K562 (cell line): ENCODE results near the gene C22orf39. TPM values are rescaled to one million over a fixed set of nuclear protein-coding genes. Genes with fewer than 3 reads are reported as not detected.

Source experiments
- ARID3B ChIP-seq: fragments of 250-450 bp; sonication (Bioruptor Pico); IDR thresholded peaks from 2 replicates; pipeline ENCODE4 v1.4.0; 2020; ENCODE audit warnings: borderline replicate concordance
- ELK1 ChIP-seq: sonication (generic); formaldehyde crosslinking; IDR thresholded peaks from 2 replicates; pipeline ENCODE4 v1.8.1; 2022; ENCODE audit warnings: missing genetic modification reagents
- FOS ChIP-seq: IDR thresholded peaks from 3 replicates; pipeline ENCODE4 v1.6.1; 2011; ENCODE audit not compliant: insufficient read length; ENCODE audit errors: extremely low read depth
- GTF2A2 ChIP-seq: IDR thresholded peaks from 2 replicates; pipeline ENCODE4 v1.6.1; 2016; ENCODE audit warnings: mild to moderate bottlenecking, missing genetic modification characterization, missing compliant biosample characterization
- GTF2E2 ChIP-seq: fragments of 200-800 bp; sonication (Bioruptor generic); IDR thresholded peaks from 2 replicates; pipeline ENCODE4 v1.6.1; 2016; ENCODE audit warnings: missing genetic modification characterization, missing compliant biosample characterization
- ID3 ChIP-seq, 2 experiments: fragments of 250-450 bp in 1 of 2; fragments of 450-650 bp in 1 of 2; sonication (Bioruptor Pico) in 1 of 2; IDR thresholded peaks; 2 replicates each; pipeline versions ENCODE4 v1.6.1 to v1.8.0; 2016 to 2021; ENCODE audit warnings: mild to moderate bottlenecking in 2 of 2, moderate library complexity in 2 of 2, missing compliant biosample characterization in 1 of 2, missing genetic modification characterization in 1 of 2
- ILF3 ChIP-seq: fragments of 450-650 bp; IDR thresholded peaks from 2 replicates; pipeline ENCODE4 v1.6.1; 2018; ENCODE audit warnings: antibody characterized with exemption, mild to moderate bottlenecking, moderate library complexity, borderline replicate concordance
- MAFG ChIP-seq: fragments of 450-650 bp; conservative IDR thresholded peaks from 2 replicates; pipeline ENCODE4 v1.6.1; 2016; ENCODE audit warnings: missing genetic modification characterization, missing compliant biosample characterization
- MLLT1 ChIP-seq, 2 experiments: fragments of 450-650 bp; IDR thresholded peaks; 2 replicates each; pipeline ENCODE4 v1.6.1; 2016
- POU5F1 ChIP-seq: fragments of 150-350 bp; IDR thresholded peaks from 2 replicates; pipeline ENCODE4 v1.6.1; 2014; ENCODE audit warnings: borderline replicate concordance, low read length, low read depth, mild to moderate bottlenecking; ENCODE audit not compliant: partially characterized antibody
- RBM34 ChIP-seq: fragments of 200-400 bp; formaldehyde crosslinking; IDR thresholded peaks from 2 replicates; pipeline ENCODE4 v1.6.1; 2018; ENCODE audit warnings: low read length, borderline replicate concordance; ENCODE audit not compliant: insufficient read depth
- RFX7 ChIP-seq: fragments of 250-450 bp; sonication (Bioruptor Pico); IDR thresholded peaks from 2 replicates; pipeline ENCODE4 v1.5.1; 2021; ENCODE audit warnings: mild to moderate bottlenecking
- SMAD4 ChIP-seq: fragments of 250-450 bp; sonication (Bioruptor Pico); conservative IDR thresholded peaks from 2 replicates; pipeline ENCODE4 v1.8.0; 2021; ENCODE audit warnings: inconsistent platforms, mild to moderate bottlenecking, moderate library complexity
- TCF7L2 ChIP-seq: fragments of 150-350 bp; IDR thresholded peaks from 2 replicates; pipeline ENCODE4 v1.6.1; 2016; ENCODE audit warnings: low read depth, mild to moderate bottlenecking, low read length, moderate library complexity
- U2AF1 ChIP-seq: fragments of 200-400 bp; formaldehyde crosslinking; optimal IDR thresholded peaks from 2 replicates; pipeline ENCODE3; 2017; ENCODE audit warnings: mild to moderate bottlenecking, low read depth, low read length, moderate library complexity
- ZBTB17 ChIP-seq: fragments of 450-650 bp; formaldehyde crosslinking; IDR thresholded peaks from 2 replicates; pipeline ENCODE4 v1.4.0; 2020; ENCODE audit warnings: mild to moderate bottlenecking
- ZNF133 ChIP-seq: fragments of 250-450 bp; sonication (Bioruptor Pico); IDR thresholded peaks from 2 replicates; pipeline ENCODE4 v1.4.0; 2020; ENCODE audit warnings: mild to moderate bottlenecking
- ZNF583 ChIP-seq: fragments of 250-450 bp; sonication (Bioruptor Pico); IDR thresholded peaks from 2 replicates; pipeline ENCODE4 v1.4.0; 2020
- ZNF639 ChIP-seq, 2 experiments: fragments of 200-800 bp in 1 of 2; sonication (Bioruptor generic) in 1 of 2; sonication (generic) in 1 of 2; formaldehyde crosslinking in 1 of 2; IDR thresholded peaks in 1 of 2; conservative IDR thresholded peaks in 1 of 2; 2 replicates each; pipeline versions ENCODE4 v1.5.0 to v1.6.1; 2016 to 2020; ENCODE audit warnings: missing compliant biosample characterization in 1 of 2, missing genetic modification characterization in 1 of 2, missing genetic modification reagents in 1 of 2
- ZNF695 ChIP-seq: fragments of 450-650 bp; formaldehyde crosslinking; IDR thresholded peaks from 2 replicates; pipeline ENCODE4 v1.4.0; 2020; ENCODE audit warnings: mild to moderate bottlenecking, moderate library complexity
- ZNF764 ChIP-seq: fragments of 250-450 bp; sonication (Bioruptor Pico); IDR thresholded peaks from 2 replicates; pipeline ENCODE4 v1.4.0; 2020; ENCODE audit warnings: low read depth, mild to moderate bottlenecking, moderate library complexity
- polyA plus RNA-seq, 8 experiments: library from polyadenylated mRNA; depleted of rRNA in 4 of 8; stranded (reverse) in 5 of 8; unstranded in 3 of 8; fragments of >200 nt; fragmentation: Nextera tagmentation in 2 of 8; fragmentation: Illumina TruSeq in 1 of 8; extraction: Ambion mirVana in 2 of 8; extraction: Trizol in 1 of 8; gene quantifications; 2 replicates each; pipeline versions ENCODE4 v1.2.1 to v1.2.3, GENCODE V29; 2011 to 2014; ENCODE audit warnings: inconsistent platforms in 1 of 8, missing spikeins in 1 of 8
- total RNA-seq, 7 experiments: library from RNA; depleted of rRNA in 6 of 7; stranded (reverse); fragments of >200 nt in 6 of 7; fragmentation: Illumina TruSeq in 2 of 7; extraction: Trizol in 2 of 7; gene quantifications; 2 replicates each; pipeline versions ENCODE4 v1.2.1 to v1.2.3, GENCODE V29; 2011 to 2021; ENCODE audit warnings: low replicate concordance in 1 of 7

The C22orf39 gene
- total and polyA plus RNA-seq, 9 of the 15 experiments (the other 6 are each of a cell fraction or from before 2014, with no cell fraction given), result 20.4 to 139 (median 66.8) TPM

- TF ChIP-seq ARID3B (CRISPR knock-in tag) (peak; percentile 27; the same call in 1 of the 2 replicates), GTF2A2 (tag) (no peak), ILF3 (no peak), RBM34 (no peak), MAFG (tag) (no peak), ZBTB17 (peak; percentile 74; the same call in 1 of the 2 replicates), RFX7 (CRISPR knock-in tag) (0 out of 2 replicates have a peak, but pooled peaks have one; percentile 46), FOS (no peak), U2AF1 (no peak), TCF7L2 (0 out of 2 replicates have a peak, but pooled peaks have one; percentile 16), ZNF695 (CRISPR knock-in tag) (no peak), ZNF133 (CRISPR knock-in tag) (0 out of 2 replicates have a peak, but pooled peaks have one; percentile 11), ZNF639 (CRISPR knock-in tag; conservative IDR thresholded peaks at IDR 0.05 in 1 of 2, IDR thresholded peaks at IDR 0.05 in 1 of 2) (no peak), ZNF583 (CRISPR knock-in tag) (0 out of 2 replicates have a peak, but pooled peaks have one; percentile 14), ELK1 (CRISPR knock-in tag) (no peak), GTF2E2 (no peak), SMAD4 (CRISPR knock-in tag) (peak; percentile 43; the same call in 1 of the 2 replicates), ID3 (CRISPR knock-in tag; IDR thresholded peaks at IDR 0.05) (no peak), ID3 (tag; IDR thresholded peaks at IDR 0.05) (no peak), POU5F1 (peak; percentile 6), ZNF764 (CRISPR knock-in tag) (0 out of 2 replicates have a peak, but pooled peaks have one; percentile 50), MLLT1 (IDR thresholded peaks at IDR 0.05) (no peak)
These were observed 16.5 kb downstream of the C22orf39 start (continued) for GRCh38 chr22:19430890-19431541.
